ENCODE measurements around the gene SAMD11.
"Not testable (repeated sequence)": the region's sequence is repeated elsewhere in the genome, so short reads cannot be mapped to it uniquely, and the experiment has no call there.

GRCh38 chr1:890234-890633, 33.5 kb upstream of the SAMD11 start:
- not testable (repeated sequence) for TF ChIP-seq POLR2AphosphoS5, CTCF (IDR thresholded peaks at IDR 0.05)

Data from transverse colon (tissue), 4 donors.